HepG2 (cell line): ENCODE measurements around the gene ADRA2B. TPM values are rescaled to one million over a fixed set of nuclear protein-coding genes. Genes with fewer than 3 reads are reported as not detected.

Experiments
- HMG20A ChIP-seq: IDR thresholded peaks from 2 replicates; pipeline ENCODE4 v1.6.1; 2016; ENCODE audit warnings: borderline replicate concordance
- KLF15 ChIP-seq: sonication (generic); formaldehyde crosslinking; IDR thresholded peaks from 2 replicates; pipeline ENCODE4 v1.8.1; 2023; ENCODE audit warnings: borderline replicate concordance, mild to moderate bottlenecking, inconsistent platforms, missing genetic modification reagents, mixed read lengths
- MED1 ChIP-seq: sonication (generic); formaldehyde crosslinking; IDR thresholded peaks from 2 replicates; pipeline ENCODE4 v1.4.0; 2020; ENCODE audit warnings: missing genetic modification reagents
- MIER3 ChIP-seq: IDR thresholded peaks from 2 replicates; pipeline ENCODE4 v1.6.1; 2016; ENCODE audit warnings: missing compliant biosample characterization, borderline replicate concordance
- RFX5 ChIP-seq: IDR thresholded peaks from 2 replicates; pipeline ENCODE4 v1.6.1; 2011; ENCODE audit warnings: low read depth, low read length, improper control_type of control experiment
- SPEN ChIP-seq: sonication (generic); formaldehyde crosslinking; IDR thresholded peaks from 2 replicates; pipeline ENCODE4 v1.5.1; 2020; ENCODE audit warnings: low read depth, mild to moderate bottlenecking, missing genetic modification reagents
- WIZ ChIP-seq: sonication (generic); formaldehyde crosslinking; IDR thresholded peaks from 2 replicates; pipeline ENCODE4 v1.5.1; 2020; ENCODE audit warnings: mild to moderate bottlenecking, missing genetic modification reagents
- ZBED4 ChIP-seq: sonication (generic); formaldehyde crosslinking; IDR thresholded peaks from 2 replicates; pipeline ENCODE4 v1.4.0; 2020; ENCODE audit warnings: missing genetic modification reagents, borderline replicate concordance
- ZNF549 ChIP-seq: sonication (generic); formaldehyde crosslinking; IDR thresholded peaks from 2 replicates; pipeline ENCODE4 v1.5.0; 2020; ENCODE audit warnings: missing genetic modification reagents
- ZNF652 ChIP-seq: IDR thresholded peaks from 2 replicates; pipeline ENCODE4 v1.6.1; 2016; ENCODE audit warnings: low read depth, borderline replicate concordance
- ZNF672 ChIP-seq: sonication (generic); formaldehyde crosslinking; IDR thresholded peaks from 2 replicates; pipeline ENCODE4 v1.8.1; 2022; ENCODE audit warnings: missing genetic modification reagents
- polyA plus RNA-seq, 8 experiments: library from polyadenylated mRNA; depleted of rRNA in 3 of 8; stranded (reverse) in 7 of 8; unstranded in 1 of 8; fragments of >200 nt; fragmentation: Illumina TruSeq in 4 of 8; extraction: Trizol in 4 of 8; gene quantifications; 2 replicates each; pipeline versions ENCODE4 v1.2.1 to v1.2.3, GENCODE V29; 2011 to 2016; ENCODE audit warnings: low read depth in 4 of 8, missing spikeins in 1 of 8, mixed read lengths in 1 of 8; ENCODE audit not compliant: insufficient read depth in 1 of 8
- total RNA-seq, 5 experiments: library from RNA; depleted of rRNA; stranded (reverse); fragments of >200 nt; fragmentation: Illumina TruSeq; extraction: Trizol; gene quantifications; 2 replicates each; pipeline ENCODE4 v1.2.3, GENCODE V29; 2016; ENCODE audit warnings: low read depth in 1 of 5

The ADRA2B gene
- total and polyA plus RNA-seq, 2 of the 13 experiments (the other 11 are each of a cell fraction or from before 2014, with no cell fraction given), result not detected

GRCh38 chr2:96120091-96120720 lies 3.8 kb upstream of the ADRA2B start (continued):
- no peak for TF ChIP-seq MIER3 (CRISPR knock-in tag)
- no peak for TF ChIP-seq KLF15
- no peak for TF ChIP-seq MED1
- no peak for TF ChIP-seq WIZ (CRISPR knock-in tag)
- no peak for TF ChIP-seq ZNF672 (CRISPR knock-in tag)
- TF ChIP-seq ZBED4 (CRISPR knock-in tag), result no peak
- TF ChIP-seq SPEN (CRISPR knock-in tag), result no peak
- no peak for TF ChIP-seq ZNF549
- TF ChIP-seq RFX5, result no peak
- no peak for TF ChIP-seq HMG20A (CRISPR knock-in tag)
- no peak for TF ChIP-seq ZNF652 (CRISPR knock-in tag)
